GM12878 (cell line): ENCODE results near the gene COL18A1. TPM values are rescaled to one million over a fixed set of nuclear protein-coding genes. Genes with fewer than 3 reads are reported as not detected.

Experiments used
- ATAC-seq: fragments of 200-7000 bp; cut with Tn5 transposase; 3 replicates; pipeline ENCODE4 v1.9.1; 2020; ENCODE audit warnings: mild to moderate bottlenecking, moderate library complexity
- BruUV-seq: library from RNA; stranded (reverse); fragments of 400-500 nt; replicated peaks from 2 replicates; lab custom pipeline; 2021; lab: Mats Ljungman, UMichigan
- CTCF ChIA-PET: fragments of 300-600 bp; sonication (Branson Sonifier 250); formaldehyde crosslinking; extraction: SDS; loops from one replicate; lab custom pipeline; 2021; ENCODE audit warnings: inconsistent platforms; lab: Yijun Ruan, JAX
- POLR2A ChIA-PET: fragments of 350-600 bp; formaldehyde crosslinking; extraction: SDS; loops from one replicate; lab custom pipeline; 2021; ENCODE audit warnings: inconsistent platforms; lab: Charles Lee
- RAD21 ChIA-PET: fragments of 300-600 bp; sonication (Branson Sonifier 250); formaldehyde crosslinking; loops from one replicate; lab custom pipeline; 2023; ENCODE audit warnings: antibody characterized with exemption; ENCODE audit not compliant: unreplicated experiment; lab: Charles Lee
- SMC1A ChIA-PET: fragments of 300-600 bp; sonication (Branson Sonifier 250); formaldehyde crosslinking; loops from one replicate; lab custom pipeline; 2023; ENCODE audit not compliant: unreplicated experiment, uncharacterized antibody; lab: Charles Lee
- DNase-seq: peaks from one replicate; pipeline ENCODE4 v3.0.0-alpha.2; 2011; ENCODE audit warnings: low read depth, low spot score
- FAIRE-seq: peaks from 3 replicates; lab custom pipeline; 2011; peaks lifted over from hg19 to GRCh38; lab: Jason Lieb, UNC
- H2AFZ ChIP-seq: 2 replicates; pipeline ENCODE4 v1.6.0; 2011; ENCODE audit warnings: low read depth, low read length, control low read depth; ENCODE audit not compliant: control insufficient read depth
- H3K27ac ChIP-seq: 2 replicates; pipeline ENCODE4 v1.5.1; 2011; ENCODE audit warnings: control low read depth; ENCODE audit not compliant: control insufficient read depth, insufficient read depth
- H3K27me3 ChIP-seq, 2 experiments: replicated peaks in 1 of 2; 2 replicates each; pipeline versions ENCODE4 v1.6.0 to v1.6.1; 2011; ENCODE audit warnings: low read length in 1 of 2; ENCODE audit not compliant: control insufficient read depth in 2 of 2, insufficient read depth in 2 of 2
- H3K36me3 ChIP-seq, 2 experiments: 2 replicates each; pipeline ENCODE4 v1.5.1; 2011; ENCODE audit warnings: low read length in 1 of 2; ENCODE audit not compliant: control insufficient read depth in 2 of 2, insufficient read depth in 2 of 2
- H3K4me1 ChIP-seq: 2 replicates; pipeline ENCODE4 v1.6.1; 2011; ENCODE audit warnings: mild to moderate bottlenecking, low read length, moderate library complexity, mixed read lengths; ENCODE audit not compliant: control insufficient read depth, insufficient read depth
- H3K4me2 ChIP-seq: 2 replicates; pipeline ENCODE4 v1.6.0; 2011; ENCODE audit warnings: control low read depth; ENCODE audit not compliant: control insufficient read depth, insufficient read depth
- H3K4me3 ChIP-seq: fragments of 200-600 bp; sonication (generic); 2 replicates; pipeline ENCODE4 v1.5.1; 2016
- H3K79me2 ChIP-seq: 2 replicates; pipeline ENCODE4 v1.6.0; 2011; ENCODE audit warnings: low read length; ENCODE audit not compliant: control insufficient read depth, insufficient read depth
- H3K9ac ChIP-seq: 2 replicates; pipeline ENCODE4 v1.8.0; 2011; ENCODE audit warnings: low read length, control low read depth, mixed read lengths; ENCODE audit not compliant: control insufficient read depth, insufficient read depth
- H3K9me3 ChIP-seq: replicated peaks from 3 replicates; pipeline ENCODE4 v1.5.1; 2011; ENCODE audit warnings: mild to moderate bottlenecking, low read length; ENCODE audit not compliant: control insufficient read depth, insufficient read depth
- H4K20me1 ChIP-seq: 2 replicates; pipeline ENCODE4 v1.6.0; 2011; ENCODE audit not compliant: control insufficient read depth, insufficient read depth
- CBX3 ChIP-seq: fragments of 200-600 bp; sonication (generic); IDR thresholded peaks from 2 replicates; pipeline ENCODE4 v1.6.1; 2016; ENCODE audit warnings: low read depth, borderline replicate concordance
- FOXK2 ChIP-seq: fragments of 450-650 bp; IDR thresholded peaks from 2 replicates; pipeline ENCODE4 v1.6.1; 2017; ENCODE audit warnings: mild to moderate bottlenecking, moderate library complexity
- RAD21 ChIP-seq: IDR thresholded peaks from 2 replicates; pipeline ENCODE4 v1.6.1; 2011; ENCODE audit warnings: mild to moderate bottlenecking, low read depth, low read length, moderate library complexity; ENCODE audit not compliant: insufficient read depth
- RBBP5 ChIP-seq: fragments of 200-600 bp; sonication (generic); conservative IDR thresholded peaks from 2 replicates; pipeline ENCODE4 v1.6.1; 2016
- USF2 ChIP-seq: IDR thresholded peaks from 2 replicates; pipeline ENCODE4 v1.6.1; 2011; ENCODE audit warnings: low read depth, low read length, improper control_type of control experiment, borderline replicate concordance
- ZBED1 ChIP-seq: IDR thresholded peaks from 2 replicates; pipeline ENCODE4 v1.6.1; 2016; ENCODE audit warnings: borderline replicate concordance
- ZSCAN29 ChIP-seq: fragments of 450-650 bp; IDR thresholded peaks from 2 replicates; pipeline ENCODE4 v1.6.1; 2017; ENCODE audit warnings: mild to moderate bottlenecking, moderate library complexity
- WGBS: methylation state at CpG from one replicate; pipeline ENCODE4 v1.1.6; 2016; ENCODE audit warnings: low lambda C conversion rate; ENCODE audit not compliant: insufficient replicate concordance, insufficient coverage; ENCODE audit errors: missing lambda C conversion rate; 5-methylcytosine and 5-hydroxymethylcytosine counted together
- in situ Hi-C: fragments of 300-500 bp; cut with MboI; formaldehyde crosslinking; loops from 9 replicates; pipeline ENCODE4 v1.14.3; 2018; ENCODE audit warnings: mixed read lengths
- intact Hi-C: fragments of 100-400 bp; cut with micrococcal nuclease; formaldehyde crosslinking; loops from one replicate; pipeline ENCODE4 v1.14.2; 2022; ENCODE audit not compliant: unreplicated experiment
- polyA plus RNA-seq, 11 experiments: library from polyadenylated mRNA; depleted of rRNA in 4 of 11; unstranded in 6 of 11; stranded (reverse) in 5 of 11; fragments of >200 nt; fragmentation: Nextera tagmentation in 4 of 11; fragmentation: Illumina TruSeq in 1 of 11; extraction: Ambion mirVana in 4 of 11; extraction: Trizol in 1 of 11; gene quantifications; 1 replicate in 1 of 11; 2 replicates in 10 of 11; pipeline versions ENCODE4 v1.2.1 to v1.2.3, GENCODE V29; 2011 to 2016; ENCODE audit warnings: inconsistent platforms in 2 of 11, missing spikeins in 2 of 11, low read depth in 1 of 11
- total RNA-seq, 4 experiments: library from RNA; depleted of rRNA in 3 of 4; stranded (reverse); fragments of >200 nt in 3 of 4; fragmentation: Illumina TruSeq in 1 of 4; extraction: Trizol in 1 of 4; gene quantifications; 2 replicates each; pipeline versions ENCODE4 v1.2.1 to v1.2.3, GENCODE V29; 2013 to 2021
- TF ChIP-seq, protein P1 (sequence below): fragments of 450-650 bp; IDR thresholded peaks from 2 replicates; pipeline ENCODE4 v1.6.1; 2018; ENCODE audit warnings: borderline replicate concordance, mild to moderate bottlenecking; ENCODE audit not compliant: partially characterized antibody

COL18A1 gene
- total and polyA plus RNA-seq, 10 of the 15 experiments (the other 5 are each of a cell fraction or from before 2014, with no cell fraction given): under 0.01 to 0.49 (median 0.09) TPM; not detected in 3

GRCh38 chr21:45510466-45510955 is 105.5 kb downstream of the COL18A1 start:
- H3K4me1 ChIP-seq: no peaks in the 10 kb centered on the region
- no peak overlapping the region for H3K27ac ChIP-seq
- WGBS: 70% methylated on average over 10 of the region's 11 CpGs
- ChIA-PET RAD21 (no interaction called here), CTCF (no interaction called here), POLR2A (no interaction called here), SMC1A (no interaction called here)
- H2AFZ ChIP-seq: no peak overlapping the region
- TF ChIP-seq ZBED1: no peak
- TF ChIP-seq CBX3: no peak
- no peak for TF ChIP-seq RBBP5
- no peak for TF ChIP-seq RAD21
- TF ChIP-seq USF2: no peak
- no peak for TF ChIP-seq FOXK2
- no peak for TF ChIP-seq ZSCAN29
- TF ChIP-seq, protein P1, sequence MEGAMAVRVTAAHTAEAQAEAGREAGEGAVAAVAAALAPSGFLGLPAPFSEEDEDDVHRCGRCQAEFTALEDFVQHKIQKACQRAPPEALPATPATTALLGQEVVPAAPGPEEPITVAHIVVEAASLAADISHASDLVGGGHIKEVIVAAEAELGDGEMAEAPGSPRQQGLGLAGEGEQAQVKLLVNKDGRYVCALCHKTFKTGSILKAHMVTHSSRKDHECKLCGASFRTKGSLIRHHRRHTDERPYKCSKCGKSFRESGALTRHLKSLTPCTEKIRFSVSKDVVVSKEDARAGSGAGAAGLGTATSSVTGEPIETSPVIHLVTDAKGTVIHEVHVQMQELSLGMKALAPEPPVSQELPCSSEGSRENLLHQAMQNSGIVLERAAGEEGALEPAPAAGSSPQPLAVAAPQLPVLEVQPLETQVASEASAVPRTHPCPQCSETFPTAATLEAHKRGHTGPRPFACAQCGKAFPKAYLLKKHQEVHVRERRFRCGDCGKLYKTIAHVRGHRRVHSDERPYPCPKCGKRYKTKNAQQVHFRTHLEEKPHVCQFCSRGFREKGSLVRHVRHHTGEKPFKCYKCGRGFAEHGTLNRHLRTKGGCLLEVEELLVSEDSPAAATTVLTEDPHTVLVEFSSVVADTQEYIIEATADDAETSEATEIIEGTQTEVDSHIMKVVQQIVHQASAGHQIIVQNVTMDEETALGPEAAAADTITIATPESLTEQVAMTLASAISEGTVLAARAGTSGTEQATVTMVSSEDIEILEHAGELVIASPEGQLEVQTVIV: no peak
- ATAC-seq (no peak), FAIRE-seq (no peak), DNase-seq (no peak)
- H3K27me3 ChIP-seq: no peaks in the 10 kb centered on the region
- no peaks in the 10 kb centered on the region for H3K9me3 ChIP-seq
- H3K36me3 ChIP-seq: peaks cover 0 to 7% of the 10 kb centered on the region in 2 experiments; a peak in 2 of 4 replicates
- no TSS peak for BruUV-seq
- in situ Hi-C loops (no loop called here), intact Hi-C loops (no loop called here)
- H3K79me2 ChIP-seq: no peaks in the 10 kb centered on the region
- no peaks in the 10 kb centered on the region for H4K20me1 ChIP-seq
- H3K4me2 ChIP-seq: no peak overlapping the region
- no peak overlapping the region for H3K9ac ChIP-seq
- no peak overlapping the region for H3K4me3 ChIP-seq
